ENCODE data around the gene TMEM60. TPM values are rescaled to one million over a fixed set of nuclear protein-coding genes. Genes with fewer than 3 reads are reported as not detected.

Gene TMEM60
- total RNA-seq, 2 donors from 2014 or later = 9.6 TPM; not detected in 1

GRCh38 chr7:77746824-77747165 lies 51.4 kb downstream of the TMEM60 start:
- no peaks in the 10 kb centered on the region for H3K27me3 ChIP-seq
- no peak overlapping the region for H3K4me3 ChIP-seq
- ATAC-seq (no peak), DNase-seq (no peak)
- peak overlapping the region in 1 of 4 donors; percentile 2 for H3K27ac ChIP-seq
- intact Hi-C loops (cut with DNase I) = no loop called here
- H3K9me3 ChIP-seq = no peaks in the 10 kb centered on the region
- no peak for TF ChIP-seq CTCF (IDR thresholded peaks at IDR 0.05)
- no peak for TF ChIP-seq POLR2A (IDR thresholded peaks at IDR 0.05)
- H3K36me3 ChIP-seq (replicated peaks in 1 of 2; ENCODE audit: insufficient read depth in 1 of 2, low read depth in 2 of 2) = no peaks in the 10 kb centered on the region
- 90 to 94% methylated on average over 1 to 2 of the region's 2 CpGs for WGBS, 2 donors
- H3K4me1 ChIP-seq = peaks cover 25% of the 10 kb centered on the region

- WGBS, 2 donors = 77 to 80% methylated on average over 6 of the region's 6 CpGs
- Histone ChIP-seq H3K36me3 (replicated peaks in 1 of 2; ENCODE audit: insufficient read depth in 1 of 2, low read depth in 2 of 2) (no peaks in the 10 kb centered on the region), H3K4me1 (peaks cover 20% of the 10 kb centered on the region), H3K27ac (no peak overlapping the region), H3K27me3 (no peaks in the 10 kb centered on the region), H3K4me3 (no peak overlapping the region), H3K9me3 (no peaks in the 10 kb centered on the region)
- DNase-seq (no peak), ATAC-seq (no peak)
- intact Hi-C loops (cut with DNase I) = no loop called here
- TF ChIP-seq POLR2A (IDR thresholded peaks at IDR 0.05) (no peak), CTCF (IDR thresholded peaks at IDR 0.05) (no peak)
These were observed 51.9 kb downstream of the TMEM60 start for GRCh38 chr7:77746164-77746823.

DNA sequence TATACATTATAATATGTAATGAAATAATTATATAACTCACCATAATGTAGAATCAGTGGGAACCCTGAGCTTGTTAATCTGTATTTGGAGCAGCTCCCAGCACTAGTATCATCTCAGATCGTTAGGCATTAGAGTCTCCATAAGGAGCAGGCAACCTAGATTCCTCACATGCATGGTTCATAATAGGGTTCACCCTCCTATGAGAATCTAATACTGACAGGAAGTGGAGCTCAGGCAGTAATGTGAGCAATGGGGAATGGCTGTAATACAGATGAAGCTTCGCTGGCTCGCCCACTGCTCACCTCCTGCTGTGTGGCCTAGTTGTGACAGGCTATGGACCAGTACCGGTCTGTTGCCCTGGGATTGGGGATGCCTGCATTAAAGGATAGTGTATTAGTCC lies 52.5 kb downstream of the TMEM60 start:
- no peaks in the 10 kb centered on the region for H3K36me3 ChIP-seq (replicated peaks in 1 of 2; ENCODE audit: insufficient read depth in 1 of 2, low read depth in 2 of 2)
- ATAC-seq = no peak
- 91 to 96% methylated on average over 4 of the region's 4 CpGs for WGBS, 2 donors
- DNase-seq = no peak
- no peak overlapping the region for H3K27ac ChIP-seq
- intact Hi-C loops (cut with DNase I) = no loop called here
- peaks cover 18% of the 10 kb centered on the region for H3K4me1 ChIP-seq
- TF ChIP-seq CTCF (IDR thresholded peaks at IDR 0.05) (no peak), POLR2A (IDR thresholded peaks at IDR 0.05) (no peak)
- no peak overlapping the region for H3K4me3 ChIP-seq
- H3K27me3 ChIP-seq = no peaks in the 10 kb centered on the region
- H3K9me3 ChIP-seq = no peaks in the 10 kb centered on the region

Other genes starting within 250 kb of the TMEM60 start
- 10 to 100 TPM; 15.8 to 16.2 TPM for gene RSBN1L, start 102.0 kb downstream of the TMEM60 start, total RNA-seq
- gene PHTF2, start 339 bp upstream of the TMEM60 start, total RNA-seq = 1 to 10 TPM; 7.9 to 9.6 TPM

Data from body of pancreas (tissue), 4 donors.